ENCODE measurements around the gene FYB2. TPM values are rescaled to one million over a fixed set of nuclear protein-coding genes. Genes with fewer than 3 reads are reported as not detected.

FYB2 gene
- total RNA-seq, 1 experiment from 2014 or later, result 0.48 TPM

DNA sequence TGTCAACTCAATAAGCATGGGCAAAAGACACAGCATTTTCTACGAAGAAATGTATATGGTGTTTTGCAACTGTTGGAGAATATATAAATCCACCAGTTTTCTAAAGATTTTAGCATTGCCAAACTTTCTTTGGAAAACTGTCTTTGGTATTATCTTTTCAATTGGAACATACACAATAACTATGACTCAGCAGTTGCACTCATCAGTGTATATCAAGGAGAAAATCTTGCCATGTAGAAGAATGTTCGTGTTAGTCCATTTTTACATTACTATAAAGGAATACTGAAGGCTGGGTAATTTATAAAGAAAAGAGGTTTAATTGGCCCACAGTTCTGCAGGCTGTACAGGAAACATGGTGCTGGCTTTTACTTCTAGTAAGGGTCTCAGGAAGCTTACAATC, 133.0 kb downstream of the FYB2 start:
- H2AFZ ChIP-seq (ENCODE audit: low read length), result no peak overlapping the region
- no peaks in the 10 kb centered on the region for H3K23me2 ChIP-seq (ENCODE audit: insufficient read length, low read depth, low read length, poor library complexity, severe bottlenecking)
- H2BK5ac ChIP-seq (ENCODE audit: insufficient read length, low read length), result no peak overlapping the region
- H3K4me2 ChIP-seq (ENCODE audit: insufficient read depth, insufficient read length, low read length), result no peak overlapping the region
- no peak overlapping the region for H4K91ac ChIP-seq (ENCODE audit: insufficient read length, low read depth, low read length)
- H3K14ac ChIP-seq (ENCODE audit: insufficient read depth, low read length), result no peak overlapping the region
- H3K4me1 ChIP-seq (ENCODE audit: insufficient read depth, low read length), result no peaks in the 10 kb centered on the region
- H3K18ac ChIP-seq (ENCODE audit: insufficient read length, low read depth, low read length), result no peak overlapping the region
- no peak overlapping the region for H2AK5ac ChIP-seq (ENCODE audit: insufficient read length, low read length)
- H3K9me3 ChIP-seq (ENCODE audit: control insufficient read depth, low read depth, low read length), result no peaks in the 10 kb centered on the region
- no peak overlapping the region for H2BK120ac ChIP-seq (ENCODE audit: low read depth, low read length, poor library complexity, severe bottlenecking)
- no peak overlapping the region for H3K4ac ChIP-seq (ENCODE audit: low read depth, low read length)
- peaks cover 3 to 5% of the 10 kb centered on the region in 2 experiments; a peak in 3 of 4 replicates for H3K4me1 Mint-ChIP-seq
- H3K27me3 Mint-ChIP-seq (ENCODE audit: low read depth), result no peaks in the 10 kb centered on the region
- no peak overlapping the region for H2BK12ac ChIP-seq (ENCODE audit: insufficient read length, low read depth, low read length)
- H3K23ac ChIP-seq (ENCODE audit: insufficient read length, low read depth, low read length), result no peak overlapping the region
- WGBS (ENCODE audit: extremely low coverage, insufficient read length, low lambda C conversion rate), result no CpG with 5 or more reads among the region's 2 CpGs
- H3K36me3 Mint-ChIP-seq (ENCODE audit: insufficient read depth in 1 of 3, low read depth in 3 of 3), result no peaks in the 10 kb centered on the region
- TF ChIP-seq, protein P1, sequence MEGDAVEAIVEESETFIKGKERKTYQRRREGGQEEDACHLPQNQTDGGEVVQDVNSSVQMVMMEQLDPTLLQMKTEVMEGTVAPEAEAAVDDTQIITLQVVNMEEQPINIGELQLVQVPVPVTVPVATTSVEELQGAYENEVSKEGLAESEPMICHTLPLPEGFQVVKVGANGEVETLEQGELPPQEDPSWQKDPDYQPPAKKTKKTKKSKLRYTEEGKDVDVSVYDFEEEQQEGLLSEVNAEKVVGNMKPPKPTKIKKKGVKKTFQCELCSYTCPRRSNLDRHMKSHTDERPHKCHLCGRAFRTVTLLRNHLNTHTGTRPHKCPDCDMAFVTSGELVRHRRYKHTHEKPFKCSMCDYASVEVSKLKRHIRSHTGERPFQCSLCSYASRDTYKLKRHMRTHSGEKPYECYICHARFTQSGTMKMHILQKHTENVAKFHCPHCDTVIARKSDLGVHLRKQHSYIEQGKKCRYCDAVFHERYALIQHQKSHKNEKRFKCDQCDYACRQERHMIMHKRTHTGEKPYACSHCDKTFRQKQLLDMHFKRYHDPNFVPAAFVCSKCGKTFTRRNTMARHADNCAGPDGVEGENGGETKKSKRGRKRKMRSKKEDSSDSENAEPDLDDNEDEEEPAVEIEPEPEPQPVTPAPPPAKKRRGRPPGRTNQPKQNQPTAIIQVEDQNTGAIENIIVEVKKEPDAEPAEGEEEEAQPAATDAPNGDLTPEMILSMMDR (conservative IDR thresholded peaks at IDR 0.05), result no peak
- no peak overlapping the region for H4K8ac ChIP-seq (replicated peaks; ENCODE audit: insufficient read length, low read depth, low read length)
- H3K27ac ChIP-seq (ENCODE audit: insufficient read length, low read depth, low read length), result no peak overlapping the region
- no peak overlapping the region for H3K56ac ChIP-seq (ENCODE audit: insufficient read length, low read depth, low read length)
- H3K27ac Mint-ChIP-seq, result no peak overlapping the region; a peak in 1 of 7 replicates
- no peak overlapping the region for H3T11ph ChIP-seq (ENCODE audit: low read length)
- no peak overlapping the region for H4K5ac ChIP-seq (ENCODE audit: insufficient read length, low read depth, low read length)
- H3K79me2 ChIP-seq (ENCODE audit: insufficient read depth, low read length), result no peaks in the 10 kb centered on the region
- H3K4me3 Mint-ChIP-seq, result no peak overlapping the region
- no peak for DNase-seq
- H3K9ac ChIP-seq (ENCODE audit: extremely low read depth, insufficient read length, low read length), result no peak overlapping the region
- H2BK15ac ChIP-seq (ENCODE audit: low read depth, low read length), result no peak overlapping the region
- H2BK20ac ChIP-seq (ENCODE audit: low read depth, low read length, poor library complexity, severe bottlenecking), result no peak overlapping the region
- no peaks in the 10 kb centered on the region for H4K20me1 ChIP-seq (ENCODE audit: control insufficient read depth, insufficient read depth, insufficient read length)
- no peaks in the 10 kb centered on the region for H3K27me3 ChIP-seq (ENCODE audit: insufficient read depth, low read length)
- no peaks in the 10 kb centered on the region for H3K9me3 Mint-ChIP-seq
- H3K79me1 ChIP-seq (ENCODE audit: insufficient read depth, low read depth, low read length, poor library complexity, severe bottlenecking), result no peaks in the 10 kb centered on the region

All from H9 (cell line).